ENCODE results near the gene ZBTB7B. TPM values are rescaled to one million over a fixed set of nuclear protein-coding genes. Genes with fewer than 3 reads are reported as not detected.

ZBTB7B gene
- total RNA-seq, 1 experiment from 2014 or later = 38.3 TPM

DNA sequence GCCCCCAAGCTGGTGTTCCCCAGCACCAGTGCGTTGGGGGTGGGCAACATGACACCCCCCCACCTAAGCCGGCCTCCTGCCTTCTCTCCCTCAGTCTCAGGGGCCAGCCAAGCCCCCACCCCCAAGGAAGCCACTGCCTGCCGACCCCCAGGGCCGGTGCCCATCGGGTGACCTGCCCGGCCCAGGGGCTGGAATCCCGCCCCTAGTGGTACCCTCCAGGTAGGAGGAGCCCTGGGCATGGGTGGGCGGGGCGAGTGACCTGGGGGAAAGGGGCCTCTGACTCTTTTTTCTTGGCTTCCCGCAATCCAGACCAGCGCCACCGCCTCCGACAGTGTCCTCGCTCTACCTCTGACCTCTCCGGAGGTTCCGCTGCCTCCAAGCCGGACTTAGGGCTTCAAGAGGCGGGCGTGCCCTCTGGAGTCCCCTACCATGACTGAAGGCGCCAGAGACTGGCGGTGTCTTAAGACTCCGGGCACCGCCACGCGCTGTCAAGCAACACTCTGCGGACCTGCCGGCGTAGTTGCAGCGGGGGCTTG lies 59.6 kb downstream of the ZBTB7B start:
- Histone ChIP-seq H2AFZ (ENCODE audit: low read length) (no peak overlapping the region), H3K14ac (ENCODE audit: insufficient read depth, low read length) (no peak overlapping the region), H3K4me1 (ENCODE audit: insufficient read depth, low read length) (peaks cover 3% of the 10 kb centered on the region; the same call in 1 of the 2 replicates), H4K20me1 (ENCODE audit: control insufficient read depth, insufficient read depth, insufficient read length) (no peaks in the 10 kb centered on the region), H2BK20ac (ENCODE audit: low read depth, low read length, poor library complexity, severe bottlenecking) (no peak overlapping the region), H3K18ac (ENCODE audit: insufficient read length, low read depth, low read length) (no peak overlapping the region), H2BK15ac (ENCODE audit: low read depth, low read length) (no peak overlapping the region), H2AK5ac (ENCODE audit: insufficient read length, low read length) (no peak overlapping the region), H2BK5ac (ENCODE audit: insufficient read length, low read length) (no peak overlapping the region), H3K79me1 (ENCODE audit: insufficient read depth, low read depth, low read length, poor library complexity, severe bottlenecking) (no peaks in the 10 kb centered on the region), H3K27me3 (ENCODE audit: insufficient read depth, low read length) (no peaks in the 10 kb centered on the region), H3K27ac (ENCODE audit: insufficient read length, low read depth, low read length) (no peak overlapping the region), H4K5ac (ENCODE audit: insufficient read length, low read depth, low read length) (no peak overlapping the region), H3K79me2 (ENCODE audit: insufficient read depth, low read length) (no peaks in the 10 kb centered on the region; the same call in 1 of the 2 replicates), H3K23me2 (ENCODE audit: insufficient read length, low read depth, low read length, poor library complexity, severe bottlenecking) (peaks cover 17% of the 10 kb centered on the region), H2BK120ac (ENCODE audit: low read depth, low read length, poor library complexity, severe bottlenecking) (no peak overlapping the region), H3K9me3 (ENCODE audit: control insufficient read depth, low read depth, low read length) (no peaks in the 10 kb centered on the region), H3K4me2 (ENCODE audit: insufficient read depth, insufficient read length, low read length) (peak overlapping the region; percentile 82), H2BK12ac (ENCODE audit: insufficient read length, low read depth, low read length) (no peak overlapping the region), H3K4ac (ENCODE audit: low read depth, low read length) (no peak overlapping the region), H4K8ac (replicated peaks; ENCODE audit: insufficient read length, low read depth, low read length) (no peak overlapping the region), H3T11ph (ENCODE audit: low read length) (no peak overlapping the region), H3K56ac (ENCODE audit: insufficient read length, low read depth, low read length) (no peak overlapping the region), H3K23ac (ENCODE audit: insufficient read length, low read depth, low read length) (no peak overlapping the region), H4K91ac (ENCODE audit: insufficient read length, low read depth, low read length) (no peak overlapping the region), H3K9ac (ENCODE audit: extremely low read depth, insufficient read length, low read length) (no peak overlapping the region)
- peak; percentile 80 for DNase-seq
- WGBS (ENCODE audit: extremely low coverage, insufficient read length, low lambda C conversion rate) = no CpG with 5 or more reads among the region's 29 CpGs
- H3K36me3 Mint-ChIP-seq (ENCODE audit: insufficient read depth in 1 of 3, low read depth in 3 of 3) = peaks cover 7 to 21% (median 18%) of the 10 kb centered on the region in 3 experiments; a peak in 6 of 7 replicates
- H3K4me3 Mint-ChIP-seq = peak overlapping the region; percentile 66 to 85
- TF ChIP-seq CTCF (conservative IDR thresholded peaks at IDR 0.05) = no peak; the same call in 2 of the 3 replicates
- H3K9me3 Mint-ChIP-seq = no peaks in the 10 kb centered on the region; a peak in 1 of 5 replicates
- no peak overlapping the region; a peak in 1 of 7 replicates for H3K27ac Mint-ChIP-seq
- H3K27me3 Mint-ChIP-seq (ENCODE audit: low read depth) = peaks cover 2% of the 10 kb centered on the region
- peaks cover 16 to 26% of the 10 kb centered on the region in 2 experiments for H3K4me1 Mint-ChIP-seq
